Ureter (tissue), 1 donor: Measurements from ENCODE around the gene BLACAT1. TPM values are rescaled to one million over a fixed set of nuclear protein-coding genes. Genes with fewer than 3 reads are reported as not detected.
"Not testable (repeated sequence)": the region's sequence is repeated elsewhere in the genome, so short reads cannot be mapped to it uniquely, and the experiment has no call there.

ENCODE experiments used
- DNase-seq: peaks from one replicate; pipeline ENCODE4 v3.0.0-alpha.2; 2020; ENCODE audit warnings: low spot score
- total RNA-seq: library from RNA; stranded (reverse); gene quantifications from one replicate; pipeline ENCODE4 v1.2.4, GENCODE V29; 2023
- donor health status: DM: yes; HTN: yes; CAD: no.

The BLACAT1 gene
- total RNA-seq, 1 donor from 2014 or later = 0.16 TPM

GRCh38 chr1:205441716-205442050, 14.2 kb downstream of the BLACAT1 start:
- no peak for DNase-seq

- peak; percentile 78 for DNase-seq
Observed at GRCh38 chr1:205441318-205441633, 14.6 kb downstream of the BLACAT1 start.

DNA sequence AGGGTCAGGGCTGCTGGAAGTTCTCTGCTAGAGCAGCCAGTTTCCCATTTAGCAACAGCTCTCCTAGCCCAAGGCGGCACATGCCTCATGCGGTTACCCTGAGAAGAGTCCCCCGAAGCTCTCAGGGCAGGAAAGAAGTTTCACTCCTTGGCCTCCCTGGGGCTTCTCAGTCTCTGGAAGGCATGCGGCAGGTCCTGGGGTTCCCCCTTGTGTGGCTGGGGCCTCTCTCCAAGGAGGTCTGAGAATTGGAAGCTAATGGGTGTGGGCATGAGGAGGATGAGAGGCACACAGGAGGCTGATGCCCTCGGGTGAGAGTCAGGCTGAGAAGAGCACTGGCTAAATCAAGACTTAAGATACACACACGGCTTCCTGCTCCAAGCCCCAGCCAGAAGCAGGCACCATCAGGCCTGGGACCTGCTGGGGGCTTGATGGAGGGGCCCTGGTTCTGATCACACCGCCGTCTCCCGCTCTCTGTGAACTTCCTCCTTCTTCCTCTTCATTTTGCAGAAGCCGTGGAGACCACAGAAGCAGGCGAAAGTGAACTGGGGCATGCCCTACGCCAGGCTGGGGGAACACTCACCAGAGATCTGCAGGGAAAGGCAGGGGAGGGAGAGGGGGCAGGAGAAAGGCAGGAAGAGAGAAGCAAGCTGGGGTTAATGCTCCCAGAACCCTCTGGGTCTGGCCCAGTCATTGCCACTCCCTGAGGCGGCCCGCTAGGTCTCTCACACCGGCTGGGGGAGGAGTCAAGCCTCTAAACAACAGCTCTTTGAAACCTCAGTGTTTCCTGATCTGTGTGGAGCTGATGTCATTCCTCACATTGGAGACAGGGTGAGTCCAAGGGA, 15.1 kb downstream of the BLACAT1 start:
- no peak for DNase-seq

DNA sequence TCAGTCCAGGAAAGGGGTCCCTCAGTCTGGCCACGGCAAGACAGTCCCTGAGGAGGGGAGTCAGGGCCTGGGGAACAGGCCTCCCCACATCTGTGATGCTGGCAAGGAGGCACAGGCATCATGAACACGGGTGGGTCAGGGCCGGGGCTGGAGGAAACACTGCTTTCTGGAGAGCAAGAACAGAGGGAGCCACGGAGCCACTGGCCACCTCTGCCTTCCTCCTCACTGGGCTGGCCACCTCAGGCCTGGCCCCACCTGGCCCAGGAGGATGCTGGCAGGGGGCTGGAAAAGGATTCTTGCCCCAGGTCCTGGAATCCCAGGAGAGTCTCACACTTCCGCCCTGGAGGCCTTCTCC, 15.7 kb downstream of the BLACAT1 start:
- DNase-seq = no peak

DNA sequence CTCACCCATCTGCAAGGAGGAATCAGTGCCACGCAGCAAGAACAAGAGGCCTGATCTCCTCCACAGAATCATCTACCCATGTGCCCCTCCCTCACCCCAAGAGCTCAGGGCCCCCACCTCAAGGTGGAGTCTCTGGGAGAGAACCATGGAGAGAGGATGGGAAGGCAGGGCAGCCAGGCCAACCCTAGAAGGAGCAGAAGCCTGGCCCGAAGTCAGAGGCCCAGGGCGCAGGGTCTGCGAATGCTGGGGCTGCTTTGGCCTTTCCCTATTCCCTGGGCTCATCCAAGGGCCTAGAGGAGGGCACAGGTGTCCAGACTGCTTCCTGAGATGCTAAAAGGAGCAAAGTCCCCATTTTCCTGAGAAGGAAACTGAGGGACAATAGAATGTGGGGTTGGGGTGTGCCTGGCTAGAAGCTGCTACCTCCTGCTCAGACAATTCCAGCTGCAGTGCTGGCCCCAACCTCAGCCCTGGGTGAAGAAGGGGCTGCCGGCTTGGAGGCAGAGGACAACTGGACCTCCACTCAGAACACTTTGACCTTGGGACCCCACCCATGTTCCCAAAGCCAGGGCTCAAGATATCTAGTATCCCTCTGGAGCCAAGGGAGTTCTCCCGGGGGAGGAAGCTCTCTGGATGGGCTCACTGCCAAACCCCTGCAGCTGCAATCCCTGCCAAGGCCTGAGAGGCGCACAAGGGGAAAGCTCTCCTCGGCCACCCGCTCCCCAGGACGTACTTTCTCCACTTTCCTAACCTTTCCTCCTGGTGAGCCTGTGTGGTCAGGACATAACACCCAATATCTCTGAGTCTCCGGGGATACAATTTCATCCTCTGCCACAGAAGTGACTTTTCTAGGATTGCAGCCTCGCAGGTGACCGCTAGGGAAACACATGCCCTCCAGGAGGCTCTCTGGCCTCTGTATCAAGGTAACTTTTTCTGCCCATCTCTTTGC, 17.4 kb downstream of the BLACAT1 start:
- peak; percentile 83 for DNase-seq

- no peak for DNase-seq
Observed at GRCh38 chr1:205437570-205437969, 18.3 kb downstream of the BLACAT1 start.

DNA sequence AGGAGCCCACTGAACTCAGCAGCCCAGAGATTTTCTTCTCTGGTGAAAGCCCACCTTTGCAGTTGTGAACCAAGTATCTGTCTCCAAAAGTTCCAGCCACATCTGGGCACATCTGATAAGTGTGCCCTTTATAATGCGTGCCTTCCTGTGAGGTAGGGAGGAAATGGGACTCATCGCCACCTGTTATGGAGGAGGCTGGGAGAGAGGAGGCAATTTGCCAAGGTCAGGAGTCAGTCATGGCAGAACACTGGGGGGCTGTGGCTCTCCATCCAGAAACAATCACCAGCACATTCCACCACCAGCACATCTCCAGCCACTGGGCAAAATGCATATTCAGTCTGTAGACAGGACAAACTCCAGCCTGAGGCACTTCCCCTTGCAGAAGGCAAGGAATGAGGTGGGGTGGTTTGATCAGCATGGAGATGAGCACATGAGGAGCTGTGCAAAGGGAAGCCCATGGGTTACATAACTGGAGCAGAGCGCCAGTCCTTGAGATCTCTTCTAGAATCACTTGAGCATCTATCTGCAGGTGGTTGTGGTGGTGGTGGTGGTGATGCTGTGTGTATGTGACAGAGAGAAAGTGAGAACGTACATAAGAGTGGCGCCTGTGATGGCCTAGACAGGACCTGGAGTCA, 19.0 kb downstream of the BLACAT1 start:
- no peak for DNase-seq

DNA sequence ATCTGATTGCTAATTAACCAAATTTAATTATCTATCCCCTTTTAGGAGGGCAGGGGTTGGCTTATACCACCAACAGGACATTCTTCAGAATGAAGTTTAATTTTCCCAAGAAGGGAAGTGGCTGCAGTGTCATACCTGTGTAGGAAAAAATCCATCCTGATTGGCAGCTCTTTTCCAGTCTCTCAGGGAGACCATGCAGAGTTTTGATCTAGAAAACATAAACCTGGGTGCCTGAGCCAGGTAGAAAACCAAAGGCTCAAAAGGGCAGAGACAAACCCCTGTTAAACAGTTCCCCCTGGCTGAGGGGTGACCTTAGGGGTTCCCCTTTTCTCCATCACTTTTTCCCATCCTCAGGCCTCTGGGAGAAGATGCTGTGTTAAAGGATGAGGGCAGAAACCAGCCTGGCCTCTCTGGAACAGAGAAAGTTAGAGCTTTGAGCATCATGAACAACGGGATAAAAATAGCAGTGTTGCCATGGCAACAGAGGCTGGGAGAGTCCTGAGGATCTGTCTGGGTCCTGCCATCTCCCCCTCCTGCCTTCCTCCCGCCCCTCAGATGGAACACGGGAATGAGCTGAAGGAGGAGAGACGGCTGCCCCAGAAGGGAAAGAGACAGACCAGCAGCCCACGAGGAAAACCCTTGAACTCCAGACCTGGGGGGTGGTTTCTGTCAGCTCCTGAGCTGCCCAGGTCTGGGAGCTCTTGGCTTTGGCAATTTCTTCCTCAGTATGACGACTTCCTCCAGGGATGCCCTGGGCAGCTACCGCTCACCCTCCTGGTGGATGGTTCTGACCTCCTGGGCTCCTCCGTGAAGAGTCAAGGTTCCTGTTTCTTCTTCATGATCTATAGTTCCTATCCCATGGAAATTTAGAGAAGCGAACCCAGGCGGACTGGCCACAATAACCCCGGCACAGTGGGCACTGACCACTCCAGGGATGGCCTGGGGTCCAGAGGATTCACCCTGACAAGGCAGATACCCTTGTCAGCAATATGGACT, 20.0 kb downstream of the BLACAT1 start:
- DNase-seq = no peak

GRCh38 chr1:205434738-205435137, 21.1 kb downstream of the BLACAT1 start:
- no peak for DNase-seq

DNA sequence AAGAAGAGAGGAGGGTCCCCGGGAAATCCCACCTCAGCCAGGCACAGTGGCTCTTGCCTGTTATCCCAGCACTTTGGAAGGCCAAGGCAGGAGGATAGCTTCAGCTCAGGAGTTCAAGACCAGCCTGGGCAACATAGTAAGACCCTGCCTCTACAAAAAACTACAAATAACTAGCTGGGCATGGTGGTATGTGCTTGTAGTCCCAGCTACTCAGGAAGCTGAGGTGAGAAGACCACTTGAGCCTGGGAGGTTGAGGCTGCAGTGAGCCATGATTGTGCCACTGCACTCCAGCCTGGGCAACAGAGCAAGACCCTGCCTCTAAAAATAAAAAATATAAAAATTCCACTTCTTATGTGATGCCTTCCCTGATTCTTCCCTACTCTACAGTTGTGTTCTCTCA, 23.2 kb downstream of the BLACAT1 start:
- DNase-seq = not testable (repeated sequence)

DNA sequence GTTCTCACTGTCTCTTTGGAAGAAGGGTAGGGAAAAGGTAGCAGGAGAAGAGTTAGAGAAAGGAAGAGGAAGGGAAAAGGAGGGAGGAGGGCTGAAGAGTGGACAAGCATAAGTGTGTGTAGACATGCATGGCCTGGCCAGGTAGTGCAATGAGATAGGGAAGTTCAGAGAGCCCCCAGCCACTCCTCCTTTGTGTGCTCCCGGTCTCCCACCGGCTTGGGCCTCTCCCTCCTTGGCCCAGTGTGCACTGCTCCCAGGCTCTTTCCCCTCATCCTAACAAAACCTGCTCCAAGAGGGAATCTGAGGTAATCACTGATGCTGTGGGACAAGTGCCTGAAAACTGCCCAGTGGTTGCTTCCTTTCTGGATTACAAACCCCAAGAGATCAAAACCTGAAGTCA, 23.7 kb downstream of the BLACAT1 start:
- DNase-seq = no peak

DNA sequence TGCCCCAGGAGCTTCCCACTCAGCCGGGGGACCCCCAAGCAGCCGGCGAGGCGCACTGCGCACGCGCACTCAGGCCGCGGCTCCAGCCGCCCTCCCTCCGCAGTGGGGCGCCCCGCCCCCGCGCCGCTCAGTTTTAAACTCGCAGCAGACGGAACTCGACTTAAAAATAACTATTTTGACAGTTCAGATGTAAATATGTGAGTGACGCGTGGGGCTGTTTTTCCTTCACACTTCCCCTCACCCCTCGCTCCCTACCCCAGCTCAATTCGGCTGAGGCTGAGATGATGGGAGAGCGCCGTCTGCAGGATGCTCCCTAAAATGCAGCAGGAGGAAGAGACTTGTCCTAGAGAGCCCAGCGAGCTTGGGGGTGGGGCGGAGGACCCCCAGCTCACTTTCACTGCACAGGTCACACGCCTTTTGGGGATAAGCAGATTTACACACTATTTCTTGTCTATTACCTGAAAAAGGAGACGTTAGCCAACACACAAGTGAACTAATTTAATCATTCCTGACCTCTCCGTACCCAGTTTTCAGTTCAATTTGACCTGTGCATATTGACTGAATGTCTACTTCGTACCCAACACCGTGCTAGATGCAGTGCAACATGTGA, 25.0 kb downstream of the BLACAT1 start:
- no peak for DNase-seq

GRCh38 chr1:205429762-205430695, 25.8 kb downstream of the BLACAT1 start:
- DNase-seq = no peak

DNA sequence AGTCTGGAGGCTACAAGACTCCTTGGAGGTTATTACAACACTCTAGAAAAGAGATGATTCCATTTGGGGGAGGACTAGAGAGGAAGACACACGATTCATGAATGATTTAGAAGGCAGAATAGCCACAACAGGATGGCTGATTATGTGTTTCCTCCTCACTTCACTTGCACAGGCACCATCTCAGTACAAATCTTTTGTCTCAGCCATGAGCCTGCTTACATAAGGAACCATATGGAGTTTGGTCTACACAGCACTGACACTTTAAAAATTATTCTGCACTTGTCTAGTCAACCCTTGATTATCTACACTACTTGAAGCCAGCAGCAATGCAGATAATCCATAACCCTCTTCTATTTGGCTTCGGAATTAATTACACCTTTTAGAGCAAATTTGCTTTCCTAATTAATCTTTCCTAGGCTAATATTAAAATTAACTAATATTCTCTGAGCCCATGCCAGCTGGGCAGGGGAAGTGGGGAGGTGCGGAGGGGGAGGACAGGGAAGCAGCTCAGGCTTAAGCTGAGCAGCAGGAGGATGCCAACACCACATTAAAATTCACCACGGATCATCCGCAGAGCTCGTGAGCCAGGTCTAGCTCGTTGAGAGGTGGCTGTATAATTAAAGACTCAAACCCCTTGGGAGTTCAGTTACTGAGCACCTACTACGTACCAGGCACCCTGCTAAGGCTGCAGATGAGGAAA, 30.8 kb downstream of the BLACAT1 start:
- peak; percentile 14 for DNase-seq

DNA sequence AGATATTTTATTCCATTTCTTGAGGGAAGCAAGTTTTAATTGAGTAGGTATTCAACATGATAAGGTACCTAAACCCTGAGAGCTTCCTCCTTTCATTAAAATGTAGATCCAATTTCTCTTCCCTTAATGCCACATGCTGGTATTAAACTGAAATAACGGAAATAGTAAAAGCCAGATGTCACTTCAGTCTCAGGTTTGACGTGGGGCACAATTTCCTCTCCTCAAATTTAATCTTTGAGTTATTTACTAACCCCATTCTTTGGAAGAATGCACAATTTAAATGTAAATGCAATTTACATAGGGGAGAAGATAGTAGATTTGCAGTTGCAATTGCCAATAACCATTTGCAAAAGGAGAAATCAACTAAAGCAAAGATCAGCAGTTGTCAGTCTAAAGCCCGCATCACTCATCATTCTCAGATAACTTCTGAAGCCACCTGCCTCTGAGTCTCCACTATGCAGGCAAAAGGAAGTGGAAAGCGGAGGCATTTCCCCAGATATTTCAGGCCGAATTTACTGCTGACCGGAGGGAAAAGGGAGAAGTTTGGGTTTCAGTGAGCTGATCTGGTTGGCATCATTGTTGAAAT, 31.9 kb downstream of the BLACAT1 start:
- DNase-seq = no peak

DNA sequence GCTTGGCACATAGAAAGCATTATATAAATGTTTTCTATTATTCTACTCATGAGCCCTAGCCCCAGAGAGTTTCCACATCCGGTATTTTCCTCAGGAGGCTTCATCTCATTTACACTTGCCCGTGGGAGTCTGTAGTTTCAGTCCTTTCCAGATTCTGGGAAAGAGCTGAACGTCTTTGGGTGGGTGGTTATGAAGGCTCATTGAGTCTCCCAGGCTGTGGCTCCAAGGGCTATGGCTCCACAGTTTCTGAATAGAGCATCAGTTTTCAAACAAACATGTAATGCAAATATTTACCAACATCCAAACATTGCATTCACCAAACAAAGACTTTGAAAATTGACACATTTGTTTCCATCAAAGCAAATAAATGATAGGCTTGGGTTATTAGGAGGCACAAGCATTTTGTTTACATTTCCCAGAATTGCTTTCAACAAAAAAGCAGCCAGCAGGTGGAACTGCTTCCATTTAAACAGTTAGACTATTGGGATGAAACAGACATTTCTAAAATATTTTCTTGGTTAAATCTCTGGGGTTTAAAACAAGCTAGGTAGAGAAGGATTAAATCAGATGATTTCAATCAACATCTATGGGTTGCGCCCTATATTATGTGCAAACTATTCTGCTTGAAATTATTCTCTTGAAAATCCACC, 32.7 kb downstream of the BLACAT1 start:
- peak; percentile 9 for DNase-seq

- DNase-seq = no peak
Observed at GRCh38 chr1:205421798-205422197, 34.0 kb downstream of the BLACAT1 start, which contains the start of gene LEMD1. LEMD1 (minus strand) TSS chr1:205422056; CDS start chr1:205420536, 1,520 bp downstream.

DNA sequence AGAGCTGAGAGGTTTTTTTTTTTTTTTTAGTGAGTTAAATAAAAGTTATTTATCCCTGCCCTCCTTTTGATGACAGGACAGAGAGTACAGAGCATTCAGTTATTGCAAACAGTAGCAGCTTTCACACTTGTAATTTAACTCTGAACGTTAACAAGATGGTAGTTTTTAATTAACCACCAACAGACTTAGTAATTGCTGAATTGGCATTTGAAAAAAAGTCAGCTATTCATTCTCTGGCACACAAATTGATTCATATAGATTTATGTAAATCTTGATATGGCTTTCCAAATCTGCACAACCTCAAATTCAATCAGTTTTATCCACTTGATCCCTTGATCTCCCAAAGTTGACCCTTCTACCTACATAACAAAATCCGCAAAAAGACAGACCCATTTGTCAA, 34.9 kb downstream of the BLACAT1 start:
- no peak for DNase-seq
